ENCODE data around the gene GPC1.

The GPC1 gene

DNA sequence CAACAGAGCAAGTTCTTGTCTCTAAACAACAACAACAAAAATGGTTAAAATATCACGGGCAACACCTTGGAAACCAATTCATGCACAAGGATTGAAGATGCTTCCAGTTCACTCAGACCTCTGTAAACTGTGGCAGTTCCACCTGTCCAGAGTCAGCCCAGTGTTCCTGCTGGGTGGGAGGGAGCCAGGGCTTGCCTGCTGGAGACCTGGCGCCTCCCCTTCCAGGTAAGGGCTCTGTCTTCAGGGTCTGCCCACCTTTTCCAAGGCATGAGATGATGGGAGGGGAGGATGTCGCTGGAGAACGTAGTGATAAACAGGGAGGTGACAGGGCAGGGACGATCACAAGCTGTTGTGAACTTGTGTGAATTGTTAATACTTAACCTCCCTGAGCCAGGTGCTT is 9.8 kb upstream of the GPC1 start:
- TF ChIP-seq, protein P1, sequence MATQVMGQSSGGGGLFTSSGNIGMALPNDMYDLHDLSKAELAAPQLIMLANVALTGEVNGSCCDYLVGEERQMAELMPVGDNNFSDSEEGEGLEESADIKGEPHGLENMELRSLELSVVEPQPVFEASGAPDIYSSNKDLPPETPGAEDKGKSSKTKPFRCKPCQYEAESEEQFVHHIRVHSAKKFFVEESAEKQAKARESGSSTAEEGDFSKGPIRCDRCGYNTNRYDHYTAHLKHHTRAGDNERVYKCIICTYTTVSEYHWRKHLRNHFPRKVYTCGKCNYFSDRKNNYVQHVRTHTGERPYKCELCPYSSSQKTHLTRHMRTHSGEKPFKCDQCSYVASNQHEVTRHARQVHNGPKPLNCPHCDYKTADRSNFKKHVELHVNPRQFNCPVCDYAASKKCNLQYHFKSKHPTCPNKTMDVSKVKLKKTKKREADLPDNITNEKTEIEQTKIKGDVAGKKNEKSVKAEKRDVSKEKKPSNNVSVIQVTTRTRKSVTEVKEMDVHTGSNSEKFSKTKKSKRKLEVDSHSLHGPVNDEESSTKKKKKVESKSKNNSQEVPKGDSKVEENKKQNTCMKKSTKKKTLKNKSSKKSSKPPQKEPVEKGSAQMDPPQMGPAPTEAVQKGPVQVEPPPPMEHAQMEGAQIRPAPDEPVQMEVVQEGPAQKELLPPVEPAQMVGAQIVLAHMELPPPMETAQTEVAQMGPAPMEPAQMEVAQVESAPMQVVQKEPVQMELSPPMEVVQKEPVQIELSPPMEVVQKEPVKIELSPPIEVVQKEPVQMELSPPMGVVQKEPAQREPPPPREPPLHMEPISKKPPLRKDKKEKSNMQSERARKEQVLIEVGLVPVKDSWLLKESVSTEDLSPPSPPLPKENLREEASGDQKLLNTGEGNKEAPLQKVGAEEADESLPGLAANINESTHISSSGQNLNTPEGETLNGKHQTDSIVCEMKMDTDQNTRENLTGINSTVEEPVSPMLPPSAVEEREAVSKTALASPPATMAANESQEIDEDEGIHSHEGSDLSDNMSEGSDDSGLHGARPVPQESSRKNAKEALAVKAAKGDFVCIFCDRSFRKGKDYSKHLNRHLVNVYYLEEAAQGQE (IDR thresholded peaks at IDR 0.05; ENCODE audit: insufficient read depth in 1 of 2, low read depth in 2 of 2, low read length in 2 of 2) = no peak
- TF ChIP-seq FOXP2 (optimal IDR thresholded peaks at IDR 0.05; ENCODE audit: borderline replicate concordance, extremely low read depth, extremely low read length, insufficient read depth) (no peak), TAF1 (IDR thresholded peaks at IDR 0.05; ENCODE audit: borderline replicate concordance, insufficient read depth, low read length) (no peak), SIN3A (IDR thresholded peaks at IDR 0.05; ENCODE audit: borderline replicate concordance, insufficient read depth, low read length) (no peak), POLR2AphosphoS5 (IDR thresholded peaks at IDR 0.05; ENCODE audit: low read depth, low read length) (no peak)

DNA sequence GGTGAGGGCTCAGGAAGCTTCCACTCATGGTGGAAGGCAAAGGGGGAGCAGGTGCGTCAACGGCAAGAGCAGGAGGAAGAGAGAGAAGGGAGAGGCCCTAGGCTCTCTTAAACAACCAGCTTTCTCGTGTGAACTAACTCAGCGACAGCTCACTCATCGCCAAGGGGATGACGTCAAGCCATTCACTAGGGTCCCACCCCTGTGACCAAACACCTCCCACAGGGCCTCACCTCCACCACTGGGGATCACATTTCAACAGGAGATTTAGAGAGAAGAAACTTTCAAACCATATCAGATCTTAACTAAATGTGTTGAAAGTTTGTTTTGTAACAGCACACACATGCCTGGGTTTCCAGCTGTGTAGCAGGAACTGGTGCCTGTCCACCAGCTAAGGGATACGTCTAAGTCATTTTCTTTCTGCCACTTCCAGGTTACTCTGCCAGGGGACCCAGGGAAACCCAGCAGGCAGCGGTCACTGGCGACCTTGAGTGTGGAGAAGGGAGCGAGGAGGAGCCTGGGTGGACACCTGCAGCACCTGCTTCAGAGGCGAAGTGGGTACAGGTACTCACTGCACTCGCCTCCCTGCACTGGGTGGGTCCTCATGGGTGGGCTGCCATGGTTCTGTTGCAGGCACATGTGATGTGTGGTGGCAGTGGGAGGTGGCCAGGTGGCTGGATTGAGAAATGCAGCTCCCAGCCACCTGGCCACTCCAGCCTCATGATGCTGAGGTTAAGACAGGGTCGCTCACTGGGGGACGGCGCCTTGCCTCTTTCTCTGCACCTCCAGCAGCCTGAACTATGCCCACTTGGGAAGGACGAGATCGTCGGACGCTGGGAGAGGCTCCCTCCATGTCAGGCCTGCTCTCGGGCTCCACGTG is 8.4 kb upstream of the GPC1 start:
- TF ChIP-seq SIN3A (IDR thresholded peaks at IDR 0.05; ENCODE audit: borderline replicate concordance, insufficient read depth, low read length) (no peak), FOXP2 (optimal IDR thresholded peaks at IDR 0.05; ENCODE audit: borderline replicate concordance, extremely low read depth, extremely low read length, insufficient read depth) (no peak), POLR2AphosphoS5 (IDR thresholded peaks at IDR 0.05; ENCODE audit: low read depth, low read length) (no peak), TAF1 (IDR thresholded peaks at IDR 0.05; ENCODE audit: borderline replicate concordance, insufficient read depth, low read length) (no peak)
- TF ChIP-seq, protein P1 (IDR thresholded peaks at IDR 0.05; ENCODE audit: insufficient read depth in 1 of 2, low read depth in 2 of 2, low read length in 2 of 2) = no peak

GRCh38 chr2:240427729-240428128 is 7.7 kb upstream of the GPC1 start:
- no peak for TF ChIP-seq TAF1 (IDR thresholded peaks at IDR 0.05; ENCODE audit: borderline replicate concordance, insufficient read depth, low read length)
- TF ChIP-seq FOXP2 (optimal IDR thresholded peaks at IDR 0.05; ENCODE audit: borderline replicate concordance, extremely low read depth, extremely low read length, insufficient read depth) = no peak
- no peak for TF ChIP-seq SIN3A (IDR thresholded peaks at IDR 0.05; ENCODE audit: borderline replicate concordance, insufficient read depth, low read length)
- TF ChIP-seq POLR2AphosphoS5 (IDR thresholded peaks at IDR 0.05; ENCODE audit: low read depth, low read length) = no peak
- TF ChIP-seq, protein P1 (IDR thresholded peaks at IDR 0.05; ENCODE audit: insufficient read depth in 1 of 2, low read depth in 2 of 2, low read length in 2 of 2) = no peak

DNA sequence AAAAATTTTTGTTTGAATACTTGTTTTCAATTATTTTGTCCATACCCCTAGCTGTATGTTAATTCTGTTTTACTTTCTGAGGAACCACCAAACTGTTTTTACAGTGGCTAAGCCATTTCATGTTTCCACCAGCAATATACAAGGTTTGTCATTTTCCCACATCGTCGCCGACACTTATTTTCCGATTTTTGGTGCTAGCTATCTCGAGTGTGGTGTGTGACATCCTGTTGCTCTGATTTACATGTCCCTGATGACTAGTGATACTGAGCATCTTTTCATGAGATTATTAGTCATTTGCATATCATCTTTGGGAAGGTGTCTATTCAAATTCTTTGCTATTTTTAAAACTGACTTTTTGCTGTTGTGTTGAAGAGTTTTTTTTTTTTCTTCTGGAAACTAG is 7.2 kb upstream of the GPC1 start:
- TF ChIP-seq TAF1 (IDR thresholded peaks at IDR 0.05; ENCODE audit: borderline replicate concordance, insufficient read depth, low read length) (no peak), FOXP2 (optimal IDR thresholded peaks at IDR 0.05; ENCODE audit: borderline replicate concordance, extremely low read depth, extremely low read length, insufficient read depth) (no peak), POLR2AphosphoS5 (IDR thresholded peaks at IDR 0.05; ENCODE audit: low read depth, low read length) (no peak)
- TF ChIP-seq, protein P1 (IDR thresholded peaks at IDR 0.05; ENCODE audit: insufficient read depth in 1 of 2, low read depth in 2 of 2, low read length in 2 of 2) = no peak

All from PFSK-1 (cell line).